MCF 10A (cell line): ENCODE data around the gene CDC42EP5. TPM values are rescaled to one million over a fixed set of nuclear protein-coding genes. Genes with fewer than 3 reads are reported as not detected.

ENCODE experiments used
- BruUV-seq: library from RNA; stranded (reverse); fragments of 400-500 nt; replicated peaks from 2 replicates; lab custom pipeline; 2021; lab: Mats Ljungman, UMichigan
- CTCF ChIA-PET: fragments of 300-600 bp; sonication (Branson Sonifier 250); formaldehyde crosslinking; extraction: SDS; loops from one replicate; lab custom pipeline; 2021; ENCODE audit warnings: antibody characterized with exemption, inconsistent platforms; lab: Yijun Ruan, JAX
- POLR2A ChIA-PET: fragments of 300-600, 350-650 bp; sonication (Branson Sonifier 250); formaldehyde crosslinking; extraction: SDS; loops from one replicate; lab custom pipeline; 2020; ENCODE audit warnings: antibody characterized with exemption, inconsistent platforms; lab: Yijun Ruan, JAX
- DNase-seq: peaks from one replicate; pipeline ENCODE4 v3.0.0-alpha.2; 2018; ENCODE audit not compliant: unreplicated experiment
- H3K27ac Mint-ChIP-seq: one replicate; pipeline ENCODE4 v1.8.0; 2022; ENCODE audit warnings: mild to moderate bottlenecking, low read depth, mixed read lengths; ENCODE audit not compliant: unreplicated experiment
- H3K27me3 Mint-ChIP-seq: one replicate; pipeline ENCODE4 v1.8.0; 2022; ENCODE audit warnings: mixed read lengths; ENCODE audit not compliant: insufficient read depth, unreplicated experiment
- H3K36me3 Mint-ChIP-seq: one replicate; pipeline ENCODE4 v1.8.0; 2022; ENCODE audit warnings: mild to moderate bottlenecking, moderate library complexity, mixed read lengths; ENCODE audit not compliant: insufficient read depth, unreplicated experiment
- H3K4me1 Mint-ChIP-seq: one replicate; pipeline ENCODE4 v1.8.0; 2022; ENCODE audit warnings: mixed read lengths; ENCODE audit not compliant: insufficient read depth, unreplicated experiment
- H3K4me3 Mint-ChIP-seq: one replicate; pipeline ENCODE4 v1.8.0; 2022; ENCODE audit warnings: mild to moderate bottlenecking, moderate library complexity, mixed read lengths; ENCODE audit not compliant: unreplicated experiment
- H3K9me3 Mint-ChIP-seq: one replicate; pipeline ENCODE4 v1.8.0; 2022; ENCODE audit warnings: mixed read lengths; ENCODE audit not compliant: unreplicated experiment
- CTCF ChIP-seq: fragments of 200-600 bp; IDR thresholded peaks from one replicate; pipeline ENCODE4 v1.8.0; 2022; ENCODE audit warnings: antibody characterized with exemption, mild to moderate bottlenecking; ENCODE audit not compliant: unreplicated experiment
- intact Hi-C: fragments of 100-400 bp; cut with micrococcal nuclease; formaldehyde crosslinking; loops from 2 replicates; pipeline ENCODE4 v1.14.1; 2022
- total RNA-seq: library from RNA; stranded (reverse); gene quantifications from 2 replicates; pipeline ENCODE4 v1.2.3, GENCODE V29; 2022

CDC42EP5 gene
- total RNA-seq, 1 experiment from 2014 or later, result 3.0 TPM

GRCh38 chr19:54435551-54436016 lies 37.5 kb downstream of the CDC42EP5 start:
- H3K9me3 Mint-ChIP-seq, result no peaks in the 10 kb centered on the region
- H3K36me3 Mint-ChIP-seq, result peaks cover 26% of the 10 kb centered on the region
- no peak for DNase-seq
- CTCF ChIA-PET, result interaction anchor here (1.0 kb wide), 1 partner anchor 44 kb away, joined by 3 read pairs; no protein-coding TSS in a partner anchor
- no peak for TF ChIP-seq CTCF
- no peak overlapping the region for H3K27ac Mint-ChIP-seq
- no peak overlapping the region for H3K4me3 Mint-ChIP-seq
- no peaks in the 10 kb centered on the region for H3K27me3 Mint-ChIP-seq
- POLR2A ChIA-PET, result interaction anchor here (2.4 kb wide), 1 partner anchor 13 kb away, joined by 10 read pairs; the partner anchor contains the start of gene LENG8
- H3K4me1 Mint-ChIP-seq, result peaks cover 14% of the 10 kb centered on the region
- intact Hi-C loops, result no loop called here
- no TSS peak for BruUV-seq

GRCh38 chr19:54434873-54435214 lies 38.3 kb downstream of the CDC42EP5 start:
- intact Hi-C loops, result no loop called here

GRCh38 chr19:54434112-54434872 lies 38.8 kb downstream of the CDC42EP5 start:
- intact Hi-C loops, result no loop called here
- H3K27ac Mint-ChIP-seq, result no peak overlapping the region
- POLR2A ChIA-PET, result no interaction called here
- DNase-seq, result no peak
- no peak for TF ChIP-seq CTCF
- no peak overlapping the region for H3K4me3 Mint-ChIP-seq
- H3K4me1 Mint-ChIP-seq, result peaks cover 14% of the 10 kb centered on the region
- H3K36me3 Mint-ChIP-seq, result peaks cover 28% of the 10 kb centered on the region
- no peaks in the 10 kb centered on the region for H3K27me3 Mint-ChIP-seq
- no peaks in the 10 kb centered on the region for H3K9me3 Mint-ChIP-seq
- CTCF ChIA-PET, result interaction anchor here (0.6 kb wide), 1 partner anchor 74 kb away, joined by 3 read pairs; no protein-coding TSS in a partner anchor
- no TSS peak for BruUV-seq

More at GRCh38 chr19:54434873-54435214, 38.3 kb downstream of the CDC42EP5 start:
- CTCF ChIA-PET, result no interaction called here
- no peak for DNase-seq
- POLR2A ChIA-PET, result no interaction called here
- Mint-ChIP-seq H3K9me3 (no peaks in the 10 kb centered on the region), H3K27me3 (no peaks in the 10 kb centered on the region), H3K4me3 (no peak overlapping the region), H3K4me1 (peaks cover 14% of the 10 kb centered on the region), H3K27ac (no peak overlapping the region), H3K36me3 (peaks cover 26% of the 10 kb centered on the region)
- TF ChIP-seq CTCF, result no peak
- no TSS peak for BruUV-seq

GRCh38 chr19:54433697-54434096 lies 39.4 kb downstream of the CDC42EP5 start:
- H3K27me3 Mint-ChIP-seq, result no peaks in the 10 kb centered on the region
- peaks cover 31% of the 10 kb centered on the region for H3K36me3 Mint-ChIP-seq
- H3K4me3 Mint-ChIP-seq, result no peak overlapping the region
- peaks cover 14% of the 10 kb centered on the region for H3K4me1 Mint-ChIP-seq
- CTCF ChIA-PET, result interaction anchor here (0.6 kb wide), 1 partner anchor 73 kb away, joined by 3 read pairs; no protein-coding TSS in a partner anchor
- DNase-seq, result no peak
- no TSS peak for BruUV-seq
- TF ChIP-seq CTCF, result no peak
- POLR2A ChIA-PET, result no interaction called here
- intact Hi-C loops, result no loop called here
- H3K9me3 Mint-ChIP-seq, result no peaks in the 10 kb centered on the region
- no peak overlapping the region for H3K27ac Mint-ChIP-seq
